GM12891 (cell line): ENCODE measurements around the gene MEX3A. TPM values are rescaled to one million over a fixed set of nuclear protein-coding genes. Genes with fewer than 3 reads are reported as not detected.
A peak's percentile ranks its signal among the peaks of the same experiment; 100 is the strongest.
"Not testable (repeated sequence)": the region's sequence is repeated elsewhere in the genome, so short reads cannot be mapped to it uniquely, and the experiment has no call there.

Source experiments
- DNase-seq: peaks from one replicate; pipeline ENCODE4 v3.0.0; 2011; ENCODE audit warnings: low spot score; ENCODE audit not compliant: insufficient read length
- FAIRE-seq: peaks from 2 replicates; lab custom pipeline; 2011; peaks lifted over from hg19 to GRCh38; lab: Jason Lieb, UNC
- PAX5 ChIP-seq: IDR thresholded peaks from 2 replicates; pipeline ENCODE4 v1.6.1; 2011; ENCODE audit warnings: low read length, moderate library complexity, mild to moderate bottlenecking; ENCODE audit not compliant: insufficient read depth, severe bottlenecking
- POLR2A ChIP-seq: IDR thresholded peaks from 2 replicates; pipeline ENCODE4 v1.6.1; 2011; ENCODE audit warnings: low read depth, low read length, control low read depth
- POLR2AphosphoS5 ChIP-seq: IDR thresholded peaks from 2 replicates; pipeline ENCODE4 v1.6.1; 2011; ENCODE audit warnings: low read depth, low read length, control low read depth
- POU2F2 ChIP-seq: IDR thresholded peaks from 2 replicates; pipeline ENCODE4 v1.6.1; 2011; ENCODE audit warnings: low read depth, mild to moderate bottlenecking, control low read depth, low read length, moderate library complexity
- SPI1 ChIP-seq: IDR thresholded peaks from 2 replicates; pipeline ENCODE4 v1.6.1; 2011; ENCODE audit warnings: low read depth, low read length, control low read depth
- TAF1 ChIP-seq: IDR thresholded peaks from 2 replicates; pipeline ENCODE4 v1.6.1; 2011; ENCODE audit warnings: low read depth, low read length, control low read depth
- polyA plus RNA-seq: library from polyadenylated mRNA; unstranded; fragments of >200 nt; gene quantifications from one replicate; pipeline ENCODE4 v1.2.1, GENCODE V29; 2012; ENCODE audit warnings: low read depth, missing spikeins, inconsistent platforms; ENCODE audit not compliant: missing spikeins

Gene MEX3A, protein sequence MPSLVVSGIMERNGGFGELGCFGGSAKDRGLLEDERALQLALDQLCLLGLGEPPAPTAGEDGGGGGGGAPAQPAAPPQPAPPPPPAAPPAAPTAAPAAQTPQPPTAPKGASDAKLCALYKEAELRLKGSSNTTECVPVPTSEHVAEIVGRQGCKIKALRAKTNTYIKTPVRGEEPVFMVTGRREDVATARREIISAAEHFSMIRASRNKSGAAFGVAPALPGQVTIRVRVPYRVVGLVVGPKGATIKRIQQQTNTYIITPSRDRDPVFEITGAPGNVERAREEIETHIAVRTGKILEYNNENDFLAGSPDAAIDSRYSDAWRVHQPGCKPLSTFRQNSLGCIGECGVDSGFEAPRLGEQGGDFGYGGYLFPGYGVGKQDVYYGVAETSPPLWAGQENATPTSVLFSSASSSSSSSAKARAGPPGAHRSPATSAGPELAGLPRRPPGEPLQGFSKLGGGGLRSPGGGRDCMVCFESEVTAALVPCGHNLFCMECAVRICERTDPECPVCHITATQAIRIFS
- polyA plus RNA-seq = 0.56 TPM

DNA sequence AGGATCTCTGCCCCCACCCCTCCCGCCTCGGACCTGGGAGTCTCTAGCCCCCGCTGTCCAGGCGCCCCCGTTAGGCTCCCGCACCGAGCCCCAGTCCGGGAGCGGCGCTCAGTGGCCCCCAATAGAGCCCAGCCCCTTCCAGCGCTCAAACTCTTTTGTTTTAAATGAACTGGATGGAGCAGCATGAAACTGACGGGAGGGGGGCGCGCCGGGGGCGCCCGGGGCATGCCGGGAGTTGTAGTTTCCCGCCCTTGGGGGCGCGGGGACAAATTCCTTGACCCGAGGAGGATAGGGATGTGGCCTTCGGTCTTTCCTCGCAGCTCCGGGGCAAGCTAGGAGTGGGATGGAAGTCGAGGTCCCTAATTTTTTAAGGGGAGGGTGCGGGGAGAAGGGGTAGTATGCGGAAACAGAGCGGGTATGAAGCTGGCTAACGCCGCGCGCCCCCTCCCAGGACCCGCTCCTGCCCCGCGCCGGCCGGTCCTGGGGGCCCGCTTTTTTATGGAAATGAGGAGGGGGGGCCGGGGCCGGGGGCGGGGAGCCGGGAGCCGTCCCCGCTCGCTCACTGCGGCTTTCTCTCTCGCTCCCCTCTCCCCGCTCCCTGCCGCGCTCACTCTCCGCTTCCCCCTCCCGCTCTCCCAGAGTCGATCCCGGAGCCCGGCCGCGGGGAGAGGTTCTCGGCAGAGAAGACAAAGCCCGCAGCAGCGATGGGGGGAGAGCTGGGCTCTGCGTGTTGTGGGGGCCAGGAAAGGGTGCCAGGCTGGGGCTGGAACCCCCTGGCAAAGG lies at the start of gene MEX3A:
Gene MEX3A, minus strand, starts transcription at position 157 of the 783 bp plus-strand sequence. CDS start 467 bp downstream, outside the sequence.
- DNase-seq = peak; percentile 85
- FAIRE-seq = no peak
- TF ChIP-seq POLR2AphosphoS5 = no peak
- TF ChIP-seq POLR2A = no peak
- TF ChIP-seq POU2F2 = no peak
- no peak for TF ChIP-seq PAX5
- no peak for TF ChIP-seq TAF1
- TF ChIP-seq SPI1 = no peak

DNA sequence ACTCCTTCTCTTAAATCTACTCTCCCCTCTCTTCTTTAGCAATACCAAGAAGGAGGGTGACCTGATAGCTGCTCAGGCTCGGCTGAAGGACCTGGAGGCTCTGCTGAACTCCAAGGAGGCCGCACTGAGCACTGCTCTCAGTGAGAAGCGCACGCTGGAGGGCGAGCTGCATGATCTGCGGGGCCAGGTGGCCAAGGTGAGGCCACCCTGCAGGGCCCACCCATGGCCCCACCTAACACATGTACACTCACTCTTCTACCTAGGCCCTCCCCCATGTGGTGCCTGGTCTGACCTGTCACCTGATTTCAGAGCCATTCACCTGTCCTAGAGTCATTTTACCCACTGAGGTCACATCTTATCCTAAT lies 48.3 kb upstream of the MEX3A start:
- FAIRE-seq (no peak), DNase-seq (no peak)
- TF ChIP-seq SPI1 (no peak), TAF1 (no peak), POU2F2 (no peak), PAX5 (no peak), POLR2A (no peak), POLR2AphosphoS5 (no peak)

DNA sequence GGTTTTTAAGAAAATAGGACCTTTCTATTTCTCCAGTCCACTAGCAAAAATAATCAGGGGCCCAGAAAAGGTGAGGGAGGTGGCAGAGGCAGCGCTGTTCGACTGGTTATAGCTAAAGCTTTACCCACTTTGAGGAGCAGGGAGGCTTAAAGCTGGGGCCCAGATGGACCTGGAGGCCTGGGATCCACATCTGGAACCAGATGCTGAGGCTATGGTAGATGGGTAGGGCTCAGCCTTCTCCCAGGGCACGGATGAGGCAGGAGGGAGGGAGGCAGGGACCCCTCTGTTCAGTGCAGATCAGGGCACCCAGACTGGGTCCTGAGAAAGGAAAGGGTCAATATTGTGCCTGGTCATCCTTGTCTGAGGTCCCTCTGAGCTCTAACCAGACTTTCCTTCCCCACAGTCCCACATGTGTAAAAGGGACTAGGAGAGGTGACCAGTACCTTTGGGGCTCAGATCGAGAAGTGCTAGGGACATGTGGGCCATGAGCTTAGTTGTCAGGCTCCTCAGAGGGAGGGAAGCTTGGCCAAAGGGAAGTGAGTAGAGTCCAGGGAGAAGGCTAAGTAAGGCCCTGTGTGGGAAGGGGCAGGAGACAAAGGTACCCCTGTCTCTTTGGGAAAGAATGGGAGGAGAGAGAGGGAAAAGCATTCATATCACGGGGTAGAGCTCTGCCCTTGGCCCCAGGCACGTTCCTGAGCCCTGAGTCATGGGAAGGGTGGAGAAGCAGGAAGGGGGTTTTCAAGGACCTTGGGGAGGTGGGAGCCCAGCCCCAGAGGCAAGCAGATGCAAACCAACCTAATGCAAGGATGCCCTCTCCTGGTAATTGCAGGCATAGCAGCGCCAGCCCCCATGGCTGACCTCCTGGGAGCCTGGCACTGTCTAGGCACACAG lies 47.7 kb upstream of the MEX3A start:
- DNase-seq (peak; percentile 66), FAIRE-seq (peak; percentile 89)
- TF ChIP-seq POU2F2 (no peak), TAF1 (no peak), POLR2AphosphoS5 (no peak), PAX5 (no peak), POLR2A (no peak), SPI1 (no peak)

DNA sequence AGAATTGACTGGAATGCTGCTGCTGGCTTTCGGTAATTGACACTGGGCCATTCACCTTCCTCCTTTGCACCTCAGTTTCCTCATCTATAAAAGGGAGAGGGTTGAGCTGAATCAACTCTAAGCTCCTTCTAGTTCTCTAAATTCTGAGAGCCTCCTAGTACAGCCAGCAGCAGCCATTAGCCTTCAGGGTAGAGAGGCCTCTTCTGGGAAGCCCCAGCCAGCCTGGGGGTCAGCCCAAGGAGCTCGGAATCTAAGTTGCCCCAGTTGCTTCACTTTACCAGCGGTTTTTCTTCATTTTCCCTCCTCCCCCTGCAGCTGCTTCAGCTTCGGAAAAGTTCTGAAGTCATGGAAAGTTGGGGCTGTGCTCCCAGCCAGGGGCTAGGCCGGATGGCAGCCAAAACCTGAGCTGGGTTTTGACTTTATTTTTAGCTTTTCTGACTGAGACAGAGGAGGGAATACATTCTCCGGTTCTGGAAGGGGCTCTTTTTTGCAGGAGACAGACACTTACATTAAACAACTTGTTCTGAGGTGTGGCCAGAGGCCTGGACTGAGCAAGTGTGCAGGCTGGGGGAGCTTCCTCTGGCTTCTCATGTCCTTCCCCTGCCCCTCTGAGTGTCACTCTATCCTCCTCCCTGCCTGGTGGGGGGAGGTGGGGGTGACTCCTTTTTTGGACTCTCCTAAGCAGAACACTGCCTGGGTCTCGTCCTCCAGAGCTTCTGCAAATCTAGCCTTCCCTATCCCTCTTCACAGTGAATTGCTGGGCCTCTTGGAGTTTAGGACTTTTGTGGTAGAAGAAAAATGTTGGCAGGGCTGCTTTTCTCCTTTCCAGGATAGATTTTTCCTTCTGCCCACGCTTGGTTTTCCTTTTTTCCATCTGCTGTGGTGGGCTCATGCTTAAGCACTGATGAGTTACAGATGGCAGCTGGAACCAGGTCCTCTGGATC lies 46.7 kb upstream of the MEX3A start:
- FAIRE-seq (no peak), DNase-seq (no peak)
- no peak for TF ChIP-seq POLR2AphosphoS5
- TF ChIP-seq SPI1 = no peak
- no peak for TF ChIP-seq TAF1

DNA sequence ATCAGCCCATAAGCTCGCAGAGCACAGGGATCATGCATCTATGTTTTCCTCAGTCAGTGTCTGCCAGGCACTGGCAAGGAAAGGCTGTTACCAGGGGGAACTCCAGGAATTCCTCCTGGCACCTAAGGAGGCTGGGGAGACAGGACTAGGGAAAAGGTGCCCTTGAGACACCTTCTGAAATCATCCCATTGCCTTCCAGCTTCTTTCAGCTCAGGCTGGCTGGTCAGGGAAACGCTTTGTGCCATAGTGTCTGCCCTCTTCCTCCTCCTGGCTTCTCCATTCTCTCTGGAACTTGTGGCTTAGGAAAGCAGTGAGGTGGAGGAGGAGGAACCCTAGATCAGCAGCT lies 46.0 kb upstream of the MEX3A start:
- no peak for FAIRE-seq
- TF ChIP-seq POU2F2 (no peak), POLR2AphosphoS5 (no peak), SPI1 (no peak), POLR2A (no peak)
- no peak for DNase-seq

DNA sequence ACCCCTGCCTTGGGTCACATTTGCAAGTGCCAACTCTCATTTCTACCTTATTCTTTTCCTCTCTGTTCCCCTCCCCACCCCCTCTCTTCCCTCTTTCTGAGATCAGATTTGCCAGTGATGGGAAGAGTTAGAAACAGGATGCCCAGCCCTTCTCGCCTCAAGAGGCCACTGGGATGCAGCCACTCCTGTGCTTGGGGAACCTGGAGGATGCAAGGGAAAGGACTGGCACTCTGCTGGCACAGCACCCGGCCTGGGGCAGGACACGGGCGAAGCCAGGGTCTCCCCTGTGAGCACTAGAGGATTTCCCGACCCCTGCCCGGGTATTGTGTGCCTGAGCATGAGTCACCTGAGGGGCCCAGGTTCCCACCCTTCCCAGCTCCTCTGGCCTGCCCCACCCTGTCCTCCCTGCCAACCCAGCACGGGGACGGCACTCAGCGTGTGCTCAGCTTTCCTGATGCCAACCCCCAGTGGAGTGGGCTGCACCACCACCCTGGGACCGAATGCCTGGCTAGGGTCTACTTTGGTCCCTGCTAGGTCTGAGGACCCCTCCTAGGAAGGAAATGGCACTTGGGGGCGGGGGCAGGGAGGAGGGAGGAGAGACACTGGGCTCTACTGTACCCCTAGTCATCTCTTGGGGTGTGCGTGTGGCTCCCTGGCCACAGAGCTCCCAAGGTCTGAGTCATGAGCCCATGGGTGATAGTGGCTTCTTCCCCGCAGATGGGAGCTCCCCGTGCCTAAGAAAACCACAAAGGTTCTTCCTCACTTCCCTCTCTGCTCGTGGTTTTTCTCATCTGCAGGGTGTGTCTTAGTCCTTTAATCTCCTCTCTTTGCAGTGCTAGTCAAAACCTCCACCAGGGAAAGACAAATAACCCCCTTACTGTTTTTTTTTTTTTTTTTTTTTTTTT lies 44.6 kb upstream of the MEX3A start:
- DNase-seq = no peak
- TF ChIP-seq TAF1 = no peak
- peak; percentile 92 for TF ChIP-seq SPI1
- no peak for TF ChIP-seq PAX5
- TF ChIP-seq POU2F2 = peak; percentile 81
- no peak for TF ChIP-seq POLR2AphosphoS5
- TF ChIP-seq POLR2A = no peak
- FAIRE-seq = peak; percentile 66

DNA sequence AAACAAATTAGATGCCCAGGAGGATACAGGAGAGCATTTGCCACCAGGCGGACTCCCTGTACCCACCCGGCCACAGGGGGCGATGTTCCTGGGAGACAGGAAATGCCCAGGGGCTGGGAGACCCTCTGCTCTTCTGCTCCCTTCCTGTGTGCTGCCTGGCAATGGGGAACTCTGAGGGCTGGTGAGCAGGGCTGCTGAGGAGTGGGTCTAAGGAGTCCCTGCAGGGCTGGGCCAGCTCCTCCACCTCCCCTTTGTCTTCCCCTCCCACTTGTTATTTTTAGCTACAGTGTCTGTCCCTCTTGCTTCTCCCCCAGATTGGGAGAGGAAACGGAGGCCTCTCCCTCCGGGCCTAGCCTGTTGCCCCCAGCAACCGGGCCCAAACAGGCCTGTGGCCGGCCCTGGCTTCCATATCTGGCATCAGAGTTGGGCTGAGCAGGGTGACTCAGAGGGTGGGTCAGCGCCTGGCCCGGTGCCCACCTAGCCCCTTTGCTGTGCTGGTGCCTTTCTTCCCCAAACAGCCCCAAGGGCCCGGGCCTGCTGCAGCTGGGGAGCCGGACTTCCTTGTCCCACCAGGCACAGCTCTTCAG lies 43.9 kb upstream of the MEX3A start:
- TF ChIP-seq PAX5 (no peak), SPI1 (0 out of 2 replicates have a peak, but pooled peaks have one; percentile 22)
- no peak for DNase-seq
- peak; percentile 38 for FAIRE-seq

DNA sequence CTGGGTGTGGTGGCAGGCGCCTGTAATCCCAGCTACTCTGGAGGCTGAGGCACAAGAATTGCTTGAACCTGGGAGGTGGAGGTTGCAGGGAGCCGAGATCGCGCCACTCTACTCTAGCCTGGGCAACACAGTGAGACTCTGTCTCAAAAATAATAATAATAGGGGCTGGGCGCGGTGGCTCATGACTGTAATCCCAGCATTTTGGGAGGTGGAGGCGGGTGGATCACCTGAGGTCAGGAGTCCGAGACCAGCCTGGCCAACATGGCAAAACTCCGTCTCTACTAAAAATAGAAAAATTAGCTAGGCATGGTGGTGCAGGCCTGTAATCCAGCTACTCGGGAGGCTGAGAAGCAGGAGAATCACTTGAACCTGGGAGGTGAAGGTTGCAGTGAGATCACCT lies 43.3 kb upstream of the MEX3A start:
- FAIRE-seq, DNase-seq: not testable (repeated sequence)
